ENCODE results near the gene PRDM16. TPM values are rescaled to one million over a fixed set of nuclear protein-coding genes. Genes with fewer than 3 reads are reported as not detected.

Gene PRDM16
- total RNA-seq, 1 experiment from 2014 or later: 6.1 TPM

DNA sequence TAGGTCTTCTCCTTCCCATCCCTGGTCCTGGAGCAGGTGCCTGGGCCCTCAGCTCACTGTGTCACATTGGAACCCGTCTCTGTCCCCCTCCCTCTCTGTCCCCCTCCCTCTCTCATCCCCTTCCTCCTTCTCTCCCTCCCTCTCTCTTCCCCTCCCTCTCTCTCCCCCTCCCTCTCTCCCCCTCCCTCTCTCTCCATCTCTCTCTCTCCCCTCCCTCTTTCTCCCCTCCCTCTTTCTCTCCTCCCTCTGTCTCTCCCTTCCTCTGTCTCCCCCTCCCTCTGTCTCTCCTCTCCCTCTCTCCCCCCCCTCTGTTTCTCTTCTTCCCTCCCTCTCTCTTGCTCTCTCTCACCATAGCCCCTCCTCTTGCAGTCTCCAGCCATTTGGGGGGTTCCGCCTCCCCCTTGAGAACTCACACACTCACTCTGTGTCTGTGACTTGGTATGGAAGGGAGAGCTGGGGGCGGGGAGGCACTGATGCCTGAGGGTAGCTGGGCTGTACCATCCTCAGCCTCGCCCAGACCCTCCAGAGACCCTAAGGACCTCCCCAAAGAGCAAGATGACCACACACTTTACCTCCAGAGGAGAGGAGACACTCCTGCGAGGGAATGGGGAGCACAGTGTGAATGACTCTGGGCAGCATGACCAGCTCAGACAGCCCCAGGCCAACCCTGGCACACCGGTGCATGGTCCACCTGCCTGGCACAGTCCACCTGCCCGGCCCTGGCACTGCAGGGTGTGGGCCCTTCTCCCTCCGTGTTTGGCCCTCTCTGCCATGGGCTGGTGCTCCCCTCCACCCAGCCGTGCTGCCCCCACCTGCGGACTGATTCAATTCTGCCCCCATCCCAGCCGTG is 282.7 kb downstream of the PRDM16 start:
- ChIA-PET RAD21 (ENCODE audit: low non-redundant PET in 1 of 2, low total read pairs in 2 of 2, uncharacterized antibody in 2 of 2, unreplicated experiment in 2 of 2) (no interaction called here), CTCF (no interaction called here), POLR2A (no interaction called here)
- no peak overlapping the region for H3K27ac ChIP-seq (ENCODE audit: low read depth, low read length)
- H3K9ac ChIP-seq (ENCODE audit: low read length): no peak overlapping the region
- no peak overlapping the region for H2AFZ ChIP-seq (ENCODE audit: low read depth, low read length, poor library complexity, severe bottlenecking)
- intact Hi-C loops (cut with micrococcal nuclease): no loop called here
- no peaks in the 10 kb centered on the region for H3K4me1 ChIP-seq (ENCODE audit: control insufficient read depth in 1 of 2, insufficient read depth in 2 of 2, low read length in 2 of 2)
- BruUV-seq (replicated peaks): no TSS peak
- TF ChIP-seq SRF (IDR thresholded peaks at IDR 0.05; ENCODE audit: low read depth): no peak
- TF ChIP-seq YY1 (IDR thresholded peaks at IDR 0.05; ENCODE audit: extremely low read depth, insufficient replicate concordance, low read depth, low read length): no peak
- TF ChIP-seq, protein P1, sequence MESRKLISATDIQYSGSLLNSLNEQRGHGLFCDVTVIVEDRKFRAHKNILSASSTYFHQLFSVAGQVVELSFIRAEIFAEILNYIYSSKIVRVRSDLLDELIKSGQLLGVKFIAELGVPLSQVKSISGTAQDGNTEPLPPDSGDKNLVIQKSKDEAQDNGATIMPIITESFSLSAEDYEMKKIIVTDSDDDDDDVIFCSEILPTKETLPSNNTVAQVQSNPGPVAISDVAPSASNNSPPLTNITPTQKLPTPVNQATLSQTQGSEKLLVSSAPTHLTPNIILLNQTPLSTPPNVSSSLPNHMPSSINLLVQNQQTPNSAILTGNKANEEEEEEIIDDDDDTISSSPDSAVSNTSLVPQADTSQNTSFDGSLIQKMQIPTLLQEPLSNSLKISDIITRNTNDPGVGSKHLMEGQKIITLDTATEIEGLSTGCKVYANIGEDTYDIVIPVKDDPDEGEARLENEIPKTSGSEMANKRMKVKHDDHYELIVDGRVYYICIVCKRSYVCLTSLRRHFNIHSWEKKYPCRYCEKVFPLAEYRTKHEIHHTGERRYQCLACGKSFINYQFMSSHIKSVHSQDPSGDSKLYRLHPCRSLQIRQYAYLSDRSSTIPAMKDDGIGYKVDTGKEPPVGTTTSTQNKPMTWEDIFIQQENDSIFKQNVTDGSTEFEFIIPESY (IDR thresholded peaks at IDR 0.05; ENCODE audit: extremely low read depth, insufficient replicate concordance, low read length): no peak
- TF ChIP-seq, protein P2, sequence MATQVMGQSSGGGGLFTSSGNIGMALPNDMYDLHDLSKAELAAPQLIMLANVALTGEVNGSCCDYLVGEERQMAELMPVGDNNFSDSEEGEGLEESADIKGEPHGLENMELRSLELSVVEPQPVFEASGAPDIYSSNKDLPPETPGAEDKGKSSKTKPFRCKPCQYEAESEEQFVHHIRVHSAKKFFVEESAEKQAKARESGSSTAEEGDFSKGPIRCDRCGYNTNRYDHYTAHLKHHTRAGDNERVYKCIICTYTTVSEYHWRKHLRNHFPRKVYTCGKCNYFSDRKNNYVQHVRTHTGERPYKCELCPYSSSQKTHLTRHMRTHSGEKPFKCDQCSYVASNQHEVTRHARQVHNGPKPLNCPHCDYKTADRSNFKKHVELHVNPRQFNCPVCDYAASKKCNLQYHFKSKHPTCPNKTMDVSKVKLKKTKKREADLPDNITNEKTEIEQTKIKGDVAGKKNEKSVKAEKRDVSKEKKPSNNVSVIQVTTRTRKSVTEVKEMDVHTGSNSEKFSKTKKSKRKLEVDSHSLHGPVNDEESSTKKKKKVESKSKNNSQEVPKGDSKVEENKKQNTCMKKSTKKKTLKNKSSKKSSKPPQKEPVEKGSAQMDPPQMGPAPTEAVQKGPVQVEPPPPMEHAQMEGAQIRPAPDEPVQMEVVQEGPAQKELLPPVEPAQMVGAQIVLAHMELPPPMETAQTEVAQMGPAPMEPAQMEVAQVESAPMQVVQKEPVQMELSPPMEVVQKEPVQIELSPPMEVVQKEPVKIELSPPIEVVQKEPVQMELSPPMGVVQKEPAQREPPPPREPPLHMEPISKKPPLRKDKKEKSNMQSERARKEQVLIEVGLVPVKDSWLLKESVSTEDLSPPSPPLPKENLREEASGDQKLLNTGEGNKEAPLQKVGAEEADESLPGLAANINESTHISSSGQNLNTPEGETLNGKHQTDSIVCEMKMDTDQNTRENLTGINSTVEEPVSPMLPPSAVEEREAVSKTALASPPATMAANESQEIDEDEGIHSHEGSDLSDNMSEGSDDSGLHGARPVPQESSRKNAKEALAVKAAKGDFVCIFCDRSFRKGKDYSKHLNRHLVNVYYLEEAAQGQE (IDR thresholded peaks at IDR 0.05; ENCODE audit: low read depth): no peak
- TF ChIP-seq, protein P3, sequence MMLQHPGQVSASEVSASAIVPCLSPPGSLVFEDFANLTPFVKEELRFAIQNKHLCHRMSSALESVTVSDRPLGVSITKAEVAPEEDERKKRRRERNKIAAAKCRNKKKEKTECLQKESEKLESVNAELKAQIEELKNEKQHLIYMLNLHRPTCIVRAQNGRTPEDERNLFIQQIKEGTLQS (IDR thresholded peaks at IDR 0.05): no peak
- TF ChIP-seq, protein P4, sequence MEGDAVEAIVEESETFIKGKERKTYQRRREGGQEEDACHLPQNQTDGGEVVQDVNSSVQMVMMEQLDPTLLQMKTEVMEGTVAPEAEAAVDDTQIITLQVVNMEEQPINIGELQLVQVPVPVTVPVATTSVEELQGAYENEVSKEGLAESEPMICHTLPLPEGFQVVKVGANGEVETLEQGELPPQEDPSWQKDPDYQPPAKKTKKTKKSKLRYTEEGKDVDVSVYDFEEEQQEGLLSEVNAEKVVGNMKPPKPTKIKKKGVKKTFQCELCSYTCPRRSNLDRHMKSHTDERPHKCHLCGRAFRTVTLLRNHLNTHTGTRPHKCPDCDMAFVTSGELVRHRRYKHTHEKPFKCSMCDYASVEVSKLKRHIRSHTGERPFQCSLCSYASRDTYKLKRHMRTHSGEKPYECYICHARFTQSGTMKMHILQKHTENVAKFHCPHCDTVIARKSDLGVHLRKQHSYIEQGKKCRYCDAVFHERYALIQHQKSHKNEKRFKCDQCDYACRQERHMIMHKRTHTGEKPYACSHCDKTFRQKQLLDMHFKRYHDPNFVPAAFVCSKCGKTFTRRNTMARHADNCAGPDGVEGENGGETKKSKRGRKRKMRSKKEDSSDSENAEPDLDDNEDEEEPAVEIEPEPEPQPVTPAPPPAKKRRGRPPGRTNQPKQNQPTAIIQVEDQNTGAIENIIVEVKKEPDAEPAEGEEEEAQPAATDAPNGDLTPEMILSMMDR (IDR thresholded peaks at IDR 0.05 in 2 of 3, conservative IDR thresholded peaks at IDR 0.05 in 1 of 3; ENCODE audit: borderline replicate concordance in 1 of 3, insufficient read depth in 1 of 3, low read depth in 2 of 3, low read length in 2 of 3): no peak
- no peak for TF ChIP-seq POLR2AphosphoS5 (IDR thresholded peaks at IDR 0.05; ENCODE audit: low read depth, low read length)
- no peak for TF ChIP-seq ZFX (IDR thresholded peaks at IDR 0.05)
- no peaks in the 10 kb centered on the region for H3K36me3 ChIP-seq (ENCODE audit: control insufficient read depth in 1 of 2, insufficient read depth in 2 of 2, low read length in 2 of 2)
- no peak for ATAC-seq
- no peaks in the 10 kb centered on the region for H4K20me1 ChIP-seq (ENCODE audit: insufficient read depth)
- H3K9me2 ChIP-seq (ENCODE audit: insufficient read depth): no peaks in the 10 kb centered on the region
- no peak for DNase-seq (ENCODE audit: low read depth, low spot score)
- H3K9me3 ChIP-seq (ENCODE audit: control insufficient read depth in 1 of 2, insufficient read depth in 1 of 2, low read depth in 1 of 2, low read length in 2 of 2): no peaks in the 10 kb centered on the region
- H3K4me3 ChIP-seq (replicated peaks in 1 of 2; ENCODE audit: low read depth in 1 of 2, low read length in 2 of 2): no peak overlapping the region
- no peak overlapping the region for H3K4me2 ChIP-seq (ENCODE audit: low read length)
- no peaks in the 10 kb centered on the region for H3K27me3 ChIP-seq (ENCODE audit: insufficient read depth, low read length)
- H3K79me2 ChIP-seq (ENCODE audit: insufficient read depth, low read length): no peaks in the 10 kb centered on the region
